ENCODE data around the gene CLTB.
"Not testable (repeated sequence)": the region's sequence is repeated elsewhere in the genome, so short reads cannot be mapped to it uniquely, and the experiment has no call there.

CLTB gene

GRCh38 chr5:176415952-176416924 lies at the start of gene CLTB:
CLTB (minus strand) TSS chr5:176416539; CDS start chr5:176416363, 176 bp downstream.
- peak; percentile 92 to 93 for DNase-seq

GRCh38 chr5:176463113-176463764 lies 46.9 kb upstream of the CLTB start:
- DNase-seq, result no peak

- no peak for DNase-seq
These were observed 45.0 kb upstream of the CLTB start for GRCh38 chr5:176461349-176461748.

GRCh38 chr5:176458904-176459561 lies 42.7 kb upstream of the CLTB start:
- no peak for DNase-seq

- DNase-seq, result no peak
These were observed 38.5 kb upstream of the CLTB start for GRCh38 chr5:176454724-176455394.

GRCh38 chr5:176450077-176450476 lies 33.7 kb upstream of the CLTB start:
- no peak for DNase-seq

- DNase-seq, result peak; percentile 97 to 99
These were observed 31.8 kb upstream of the CLTB start, which contains the start of gene FAF2 for GRCh38 chr5:176447978-176448608. FAF2 (plus strand) TSS chr5:176448385; CDS start chr5:176448408, 23 bp downstream.

- no peak for DNase-seq
These were observed 31.2 kb upstream of the CLTB start for GRCh38 chr5:176447591-176447977.

GRCh38 chr5:176446884-176447590 lies 30.7 kb upstream of the CLTB start:
- no peak for DNase-seq

- DNase-seq, result no peak
These were observed 29.8 kb upstream of the CLTB start for GRCh38 chr5:176446028-176446665.

- no peak for DNase-seq
These were observed 28.4 kb upstream of the CLTB start for GRCh38 chr5:176444742-176445141.

GRCh38 chr5:176442911-176443310 lies 26.6 kb upstream of the CLTB start:
- not testable (repeated sequence) for DNase-seq

GRCh38 chr5:176441921-176442323 lies 25.6 kb upstream of the CLTB start:
- no peak for DNase-seq

GRCh38 chr5:176440927-176441706 lies 24.8 kb upstream of the CLTB start:
- no peak for DNase-seq

- no peak for DNase-seq
These were observed 22.8 kb upstream of the CLTB start for GRCh38 chr5:176438959-176439757.

- no peak for DNase-seq
These were observed 20.3 kb upstream of the CLTB start for GRCh38 chr5:176436656-176437055.

- DNase-seq, result no peak
These were observed 16.4 kb upstream of the CLTB start for GRCh38 chr5:176432707-176433106.

- no peak for DNase-seq
These were observed 13.6 kb upstream of the CLTB start for GRCh38 chr5:176429972-176430371.

GRCh38 chr5:176427971-176428370 lies 11.6 kb upstream of the CLTB start:
- no peak for DNase-seq
